ENCODE data around the gene DNAJC4.

The DNAJC4 gene

GRCh38 chr11:64230985-64231365, 627 bp downstream of the DNAJC4 start:
- no peak for DNase-seq (ENCODE audit: low spot score)

GRCh38 chr11:64231546-64231945, 1.2 kb downstream of the DNAJC4 start:
- DNase-seq (ENCODE audit: low spot score) = no peak

GRCh38 chr11:64232182-64232966, 2.0 kb downstream of the DNAJC4 start:
- no peak for DNase-seq (ENCODE audit: low spot score)

- no peak for DNase-seq (ENCODE audit: low spot score)
Measured at GRCh38 chr11:64232967-64233315, 2.6 kb downstream of the DNAJC4 start.

- DNase-seq (ENCODE audit: low spot score) = peak; percentile 74
Measured at GRCh38 chr11:64233913-64234586, 3.7 kb downstream of the DNAJC4 start, which contains the start of gene VEGFB. VEGFB (plus strand) TSS chr11:64234584; CDS start chr11:64234834, 250 bp downstream.

GRCh38 chr11:64234647-64235379, 4.5 kb downstream of the DNAJC4 start:
- no peak for DNase-seq (ENCODE audit: low spot score)

GRCh38 chr11:64235437-64236161, 5.3 kb downstream of the DNAJC4 start:
- DNase-seq (ENCODE audit: low spot score) = no peak

- no peak for DNase-seq (ENCODE audit: low spot score)
Measured at GRCh38 chr11:64237484-64237951, 7.2 kb downstream of the DNAJC4 start.

- no peak for DNase-seq (ENCODE audit: low spot score)
Measured at GRCh38 chr11:64238076-64238475, 7.7 kb downstream of the DNAJC4 start.

- no peak for DNase-seq (ENCODE audit: low spot score)
Measured at GRCh38 chr11:64238999-64239398, 8.7 kb downstream of the DNAJC4 start.

- no peak for DNase-seq (ENCODE audit: low spot score)
Measured at GRCh38 chr11:64239662-64240434, 9.5 kb downstream of the DNAJC4 start.

- DNase-seq (ENCODE audit: low spot score) = peak; percentile 97
Measured at GRCh38 chr11:64240435-64241240, 10.3 kb downstream of the DNAJC4 start, which contains the start of gene FKBP2. FKBP2 (plus strand) TSS chr11:64241095; CDS start chr11:64242388, 1,293 bp downstream.

- DNase-seq (ENCODE audit: low spot score) = peak; percentile 99
Measured at GRCh38 chr11:64241241-64241490, 10.8 kb downstream of the DNAJC4 start.

- no peak for DNase-seq (ENCODE audit: low spot score)
Measured at GRCh38 chr11:64241491-64242374, 11.4 kb downstream of the DNAJC4 start.

- DNase-seq (ENCODE audit: low spot score) = no peak
Measured at GRCh38 chr11:64243236-64243854, 13.0 kb downstream of the DNAJC4 start.

GRCh38 chr11:64244107-64244506, 13.8 kb downstream of the DNAJC4 start:
- no peak for DNase-seq (ENCODE audit: low spot score)

GRCh38 chr11:64244966-64245365, 14.6 kb downstream of the DNAJC4 start:
- DNase-seq (ENCODE audit: low spot score) = no peak

- DNase-seq (ENCODE audit: low spot score) = no peak
Measured at GRCh38 chr11:64245401-64245796, 15.1 kb downstream of the DNAJC4 start.
